ENCODE results near the gene CFAP100.

CFAP100 gene

DNA sequence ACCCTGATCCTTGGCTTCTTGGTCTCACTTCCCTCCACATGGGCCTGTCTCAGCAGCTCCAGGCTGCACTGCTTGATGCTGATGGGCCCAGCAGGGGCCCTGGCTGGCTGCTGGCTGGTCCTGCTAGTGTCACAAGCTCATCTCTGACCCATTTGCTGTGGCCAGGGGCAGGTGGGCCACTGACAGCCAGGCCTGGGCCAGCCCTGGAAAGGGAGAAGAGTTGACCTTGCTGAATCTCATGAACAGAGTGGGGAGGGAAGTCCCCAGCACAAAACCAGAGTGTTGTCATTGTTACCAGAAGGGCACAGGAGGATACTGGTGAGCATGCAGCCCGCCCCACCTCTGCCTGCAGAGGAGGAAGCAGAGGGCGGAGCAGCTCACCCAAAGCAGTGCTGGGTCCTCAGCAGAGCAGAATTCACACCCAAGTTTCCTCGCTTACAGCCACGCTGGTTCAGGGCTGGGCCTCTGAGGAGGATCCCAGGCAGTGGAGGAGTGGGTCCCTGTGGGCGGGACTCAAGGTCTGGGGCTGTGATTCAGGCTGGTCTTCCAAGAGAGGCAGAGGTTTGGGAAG is 29.9 kb upstream of the CFAP100 start:
- Histone ChIP-seq H3K36me3 (ENCODE audit: control insufficient read depth in 4 of 4, insufficient read depth in 4 of 4, low read length in 3 of 4) (no peaks in the 10 kb centered on the region), H3K27me3 (replicated peaks in 2 of 5; ENCODE audit: control insufficient read depth in 4 of 5, insufficient read depth in 5 of 5, low read length in 4 of 5) (peaks cover 0 to 30% (median 11%) of the 10 kb centered on the region in 5 experiments), H3K9me3 (ENCODE audit: control extremely low read depth in 1 of 5, control insufficient read depth in 4 of 5, insufficient read depth in 2 of 5, low read depth in 1 of 5, low read length in 4 of 5) (no peaks in the 10 kb centered on the region), H3K27ac (ENCODE audit: insufficient read depth in 1 of 2, low read depth in 1 of 2, low read length in 2 of 2, poor library complexity in 1 of 2, severe bottlenecking in 2 of 2) (no peak overlapping the region), H3K4me3 (ENCODE audit: control insufficient read depth in 1 of 7, extremely low read depth in 1 of 7, insufficient read depth in 4 of 7, low read depth in 2 of 7, low read length in 6 of 7) (no peak overlapping the region), H3K4me1 (ENCODE audit: control extremely low read depth in 1 of 4, control insufficient read depth in 4 of 4, insufficient read depth in 4 of 4, low read length in 3 of 4) (no peaks in the 10 kb centered on the region)
- WGBS (ENCODE audit: insufficient coverage) = 97% methylated on average over 5 of the region's 5 CpGs
- ChIA-PET CTCF (interaction anchor here (0.9 to 1.5 kb wide), 2 partner anchors 10 to 24 kb away, joined by 3 read pairs; no protein-coding TSS in a partner anchor), POLR2A (no interaction called here)
- no peak for DNase-seq

DNA sequence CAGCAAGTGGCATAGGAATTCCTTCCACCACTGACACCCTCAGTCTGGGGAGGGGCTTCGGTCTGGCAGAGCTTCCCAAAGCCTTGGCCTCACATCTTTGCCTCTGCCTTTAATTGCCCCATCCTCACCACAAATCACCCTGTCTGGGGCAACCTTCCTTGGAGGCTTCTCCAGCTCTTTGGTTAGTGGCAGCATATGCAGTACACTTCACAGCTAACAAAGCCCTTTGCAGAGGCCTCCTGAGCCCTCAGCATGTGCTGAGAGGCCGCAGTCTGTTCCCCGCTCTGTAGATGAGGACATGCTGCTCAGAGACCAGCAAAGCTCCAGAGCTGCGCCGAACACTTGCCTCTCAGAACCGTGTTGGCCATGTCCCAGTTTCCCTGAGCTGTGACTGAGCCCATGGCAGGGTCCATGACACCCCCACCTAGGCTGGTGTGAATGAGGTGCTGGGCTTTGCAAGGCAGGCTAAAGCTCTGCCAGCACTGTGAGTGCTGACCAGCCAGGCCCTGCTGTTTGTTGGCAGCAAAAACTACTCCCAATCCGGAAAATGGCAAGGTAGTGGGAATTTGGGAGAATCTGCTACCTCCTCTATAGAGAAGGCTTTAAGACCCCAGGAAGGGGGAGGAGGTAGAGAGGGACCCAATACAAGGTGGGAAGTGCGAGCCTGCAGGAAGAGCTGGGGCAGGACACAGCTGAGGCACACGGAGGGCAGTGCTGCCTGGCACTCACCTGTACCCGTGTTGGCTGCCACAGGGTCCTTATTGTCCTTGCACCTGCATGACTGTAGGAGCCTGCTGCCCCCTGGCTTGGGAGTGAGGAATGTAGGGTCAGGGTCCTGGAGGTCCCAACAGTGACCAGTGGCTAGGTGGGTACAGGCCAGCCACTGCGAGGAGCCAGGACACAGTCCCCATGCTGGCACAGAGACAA is 29.1 kb upstream of the CFAP100 start:
- H3K4me3 ChIP-seq (ENCODE audit: control insufficient read depth in 1 of 7, extremely low read depth in 1 of 7, insufficient read depth in 4 of 7, low read depth in 2 of 7, low read length in 6 of 7) = no peak overlapping the region
- POLR2A ChIA-PET = no interaction called here
- H3K27me3 ChIP-seq (replicated peaks in 2 of 5; ENCODE audit: control insufficient read depth in 4 of 5, insufficient read depth in 5 of 5, low read length in 4 of 5) = peaks cover 0 to 22% (median 8%) of the 10 kb centered on the region in 5 experiments
- CTCF ChIA-PET = interaction anchor here (0.9 to 1.5 kb wide), 2 partner anchors 11 to 23 kb away, joined by 3 read pairs; no protein-coding TSS in a partner anchor
- no peaks in the 10 kb centered on the region for H3K36me3 ChIP-seq (ENCODE audit: control insufficient read depth in 4 of 4, insufficient read depth in 4 of 4, low read length in 3 of 4)
- no peak for DNase-seq
- H3K4me1 ChIP-seq (ENCODE audit: control extremely low read depth in 1 of 4, control insufficient read depth in 4 of 4, insufficient read depth in 4 of 4, low read length in 3 of 4) = no peaks in the 10 kb centered on the region
- H3K27ac ChIP-seq (ENCODE audit: insufficient read depth in 1 of 2, low read depth in 1 of 2, low read length in 2 of 2, poor library complexity in 1 of 2, severe bottlenecking in 2 of 2) = no peak overlapping the region
- no peaks in the 10 kb centered on the region for H3K9me3 ChIP-seq (ENCODE audit: control extremely low read depth in 1 of 5, control insufficient read depth in 4 of 5, insufficient read depth in 2 of 5, low read depth in 1 of 5, low read length in 4 of 5)
- 97% methylated on average over 11 of the region's 11 CpGs for WGBS (ENCODE audit: insufficient coverage)

DNA sequence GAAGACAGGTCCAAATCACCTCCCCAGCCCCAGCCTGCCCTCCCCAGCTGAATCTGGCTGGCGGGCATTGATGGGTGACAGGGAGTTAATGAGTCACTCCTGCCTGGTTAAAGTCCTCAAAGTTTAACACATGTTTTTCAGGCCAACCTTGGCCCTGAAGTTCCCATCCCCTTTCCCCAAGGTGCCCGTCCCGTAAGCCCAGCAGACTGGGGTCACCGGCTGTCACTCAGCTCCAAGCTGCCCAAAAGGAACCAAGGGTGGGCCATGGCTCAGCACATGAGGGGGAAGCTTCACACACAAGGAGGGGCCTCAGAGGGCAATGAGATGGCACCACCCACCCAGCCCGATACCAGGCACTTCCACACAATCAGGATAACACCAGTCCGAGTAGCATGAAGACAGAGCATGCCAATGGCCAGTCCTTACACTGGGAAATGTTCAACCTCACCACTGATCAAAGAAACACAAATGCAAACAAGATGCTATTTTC is 27.3 kb upstream of the CFAP100 start:
- WGBS (ENCODE audit: insufficient coverage) = 100% methylated on average over 2 of the region's 6 CpGs
- POLR2A ChIA-PET = interaction anchor here (0.5 kb wide), 1 partner anchor 138 kb away, joined by 3 read pairs; no protein-coding TSS in a partner anchor
- Histone ChIP-seq H3K27me3 (replicated peaks in 2 of 5; ENCODE audit: control insufficient read depth in 4 of 5, insufficient read depth in 5 of 5, low read length in 4 of 5) (peaks cover 0 to 9% (median 5%) of the 10 kb centered on the region in 5 experiments), H3K4me1 (ENCODE audit: control extremely low read depth in 1 of 4, control insufficient read depth in 4 of 4, insufficient read depth in 4 of 4, low read length in 3 of 4) (no peaks in the 10 kb centered on the region), H3K9me3 (ENCODE audit: control extremely low read depth in 1 of 5, control insufficient read depth in 4 of 5, insufficient read depth in 2 of 5, low read depth in 1 of 5, low read length in 4 of 5) (no peaks in the 10 kb centered on the region), H3K36me3 (ENCODE audit: control insufficient read depth in 4 of 4, insufficient read depth in 4 of 4, low read length in 3 of 4) (no peaks in the 10 kb centered on the region), H3K4me3 (ENCODE audit: control insufficient read depth in 1 of 7, extremely low read depth in 1 of 7, insufficient read depth in 4 of 7, low read depth in 2 of 7, low read length in 6 of 7) (no peak overlapping the region), H3K27ac (ENCODE audit: insufficient read depth in 1 of 2, low read depth in 1 of 2, low read length in 2 of 2, poor library complexity in 1 of 2, severe bottlenecking in 2 of 2) (no peak overlapping the region)
- no peak for DNase-seq
- CTCF ChIA-PET = no interaction called here

DNA sequence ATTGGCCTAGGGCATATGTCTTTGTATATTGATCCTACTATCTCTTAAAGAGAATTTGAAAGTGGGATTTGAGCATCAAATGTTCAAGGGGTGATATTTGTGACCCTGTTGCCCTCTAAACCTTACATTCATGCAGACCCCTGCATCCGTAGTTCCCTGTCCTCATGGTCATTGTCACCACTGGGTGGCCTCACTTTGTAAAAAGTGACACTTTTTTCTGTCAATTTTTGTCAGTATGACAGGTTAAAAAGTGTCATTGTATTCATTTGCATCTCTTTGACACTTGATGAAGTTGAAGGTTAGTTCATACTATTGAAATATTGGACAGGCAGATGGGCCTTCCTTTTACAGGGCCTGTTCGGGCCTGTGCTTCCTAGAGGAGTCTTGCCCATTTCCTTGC is 25.2 kb upstream of the CFAP100 start:
- DNase-seq = no peak
- POLR2A ChIA-PET = no interaction called here
- Histone ChIP-seq H3K9me3 (ENCODE audit: control extremely low read depth in 1 of 5, control insufficient read depth in 4 of 5, insufficient read depth in 2 of 5, low read depth in 1 of 5, low read length in 4 of 5) (no peaks in the 10 kb centered on the region), H3K27me3 (replicated peaks in 2 of 5; ENCODE audit: control insufficient read depth in 4 of 5, insufficient read depth in 5 of 5, low read length in 4 of 5) (peaks cover 0 to 3% (median 0%) of the 10 kb centered on the region in 5 experiments), H3K4me3 (ENCODE audit: control insufficient read depth in 1 of 7, extremely low read depth in 1 of 7, insufficient read depth in 4 of 7, low read depth in 2 of 7, low read length in 6 of 7) (no peak overlapping the region), H3K4me1 (ENCODE audit: control extremely low read depth in 1 of 4, control insufficient read depth in 4 of 4, insufficient read depth in 4 of 4, low read length in 3 of 4) (no peaks in the 10 kb centered on the region), H3K27ac (ENCODE audit: insufficient read depth in 1 of 2, low read depth in 1 of 2, low read length in 2 of 2, poor library complexity in 1 of 2, severe bottlenecking in 2 of 2) (no peak overlapping the region), H3K36me3 (ENCODE audit: control insufficient read depth in 4 of 4, insufficient read depth in 4 of 4, low read length in 3 of 4) (no peaks in the 10 kb centered on the region)
- CTCF ChIA-PET = no interaction called here
- 100% methylated on average over 2 of the region's 2 CpGs for WGBS (ENCODE audit: insufficient coverage)

DNA sequence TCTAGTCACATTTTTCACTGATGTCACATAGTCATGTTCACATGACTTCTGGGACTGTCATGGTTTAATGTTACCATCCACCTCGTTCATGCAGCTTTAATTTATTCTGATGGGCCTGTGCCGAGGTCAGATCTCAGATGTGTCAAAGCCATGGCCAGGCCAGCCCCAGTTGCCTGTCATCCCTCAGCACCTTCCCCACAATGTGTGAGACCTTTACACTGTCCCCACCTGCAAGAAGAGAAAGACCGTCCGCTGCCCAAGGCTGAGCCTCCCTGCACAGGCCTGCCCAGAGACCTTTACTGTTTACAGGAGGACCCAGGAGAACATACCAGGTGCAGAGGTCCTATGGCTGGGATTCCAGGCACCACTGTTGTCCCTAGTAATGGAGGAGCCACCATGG is 24.7 kb upstream of the CFAP100 start:
- no peaks in the 10 kb centered on the region for H3K36me3 ChIP-seq (ENCODE audit: control insufficient read depth in 4 of 4, insufficient read depth in 4 of 4, low read length in 3 of 4)
- H3K4me1 ChIP-seq (ENCODE audit: control extremely low read depth in 1 of 4, control insufficient read depth in 4 of 4, insufficient read depth in 4 of 4, low read length in 3 of 4) = no peaks in the 10 kb centered on the region
- H3K4me3 ChIP-seq (ENCODE audit: control insufficient read depth in 1 of 7, extremely low read depth in 1 of 7, insufficient read depth in 4 of 7, low read depth in 2 of 7, low read length in 6 of 7) = no peak overlapping the region
- peaks cover 0 to 3% (median 0%) of the 10 kb centered on the region in 5 experiments for H3K27me3 ChIP-seq (replicated peaks in 2 of 5; ENCODE audit: control insufficient read depth in 4 of 5, insufficient read depth in 5 of 5, low read length in 4 of 5)
- H3K27ac ChIP-seq (ENCODE audit: insufficient read depth in 1 of 2, low read depth in 1 of 2, low read length in 2 of 2, poor library complexity in 1 of 2, severe bottlenecking in 2 of 2) = no peak overlapping the region
- CTCF ChIA-PET = no interaction called here
- H3K9me3 ChIP-seq (ENCODE audit: control extremely low read depth in 1 of 5, control insufficient read depth in 4 of 5, insufficient read depth in 2 of 5, low read depth in 1 of 5, low read length in 4 of 5) = no peaks in the 10 kb centered on the region
- 76% methylated on average over 4 of the region's 4 CpGs for whole genome bisulfite sequencing (ENCODE audit: insufficient coverage)
- DNase-seq = no peak
- POLR2A ChIA-PET = no interaction called here

DNA sequence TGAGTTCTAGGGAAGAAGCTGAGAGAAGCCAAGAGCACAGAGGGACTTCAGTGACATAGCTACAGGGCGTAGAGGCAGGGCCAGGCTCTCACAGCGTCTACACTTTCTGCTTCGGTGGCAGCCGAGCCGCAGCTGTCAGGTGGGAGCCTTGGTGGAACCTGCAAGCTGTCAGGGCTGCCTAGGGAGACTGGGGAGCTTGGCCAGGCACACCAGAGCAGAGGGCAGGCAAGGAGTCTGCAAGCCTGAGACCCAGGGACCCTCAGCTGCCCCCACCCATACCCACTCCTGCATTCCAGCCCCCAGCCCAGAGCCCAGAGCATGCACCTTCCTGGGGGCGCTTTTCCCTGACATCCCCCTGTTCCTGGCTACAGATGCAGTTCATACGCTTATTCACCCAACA is 24.1 kb upstream of the CFAP100 start:
- peaks cover 0 to 3% (median 0%) of the 10 kb centered on the region in 5 experiments for H3K27me3 ChIP-seq (replicated peaks in 2 of 5; ENCODE audit: control insufficient read depth in 4 of 5, insufficient read depth in 5 of 5, low read length in 4 of 5)
- H3K4me3 ChIP-seq (ENCODE audit: control insufficient read depth in 1 of 7, extremely low read depth in 1 of 7, insufficient read depth in 4 of 7, low read depth in 2 of 7, low read length in 6 of 7) = no peak overlapping the region
- WGBS (ENCODE audit: insufficient coverage) = 96% methylated on average over 6 of the region's 7 CpGs
- ChIA-PET CTCF (interaction anchor here (0.6 kb wide), 1 partner anchor 40 kb away, joined by 5 read pairs; no protein-coding TSS in a partner anchor), POLR2A (no interaction called here)
- DNase-seq = no peak
- H3K4me1 ChIP-seq (ENCODE audit: control extremely low read depth in 1 of 4, control insufficient read depth in 4 of 4, insufficient read depth in 4 of 4, low read length in 3 of 4) = no peaks in the 10 kb centered on the region
- no peaks in the 10 kb centered on the region for H3K36me3 ChIP-seq (ENCODE audit: control insufficient read depth in 4 of 4, insufficient read depth in 4 of 4, low read length in 3 of 4)
- H3K27ac ChIP-seq (ENCODE audit: insufficient read depth in 1 of 2, low read depth in 1 of 2, low read length in 2 of 2, poor library complexity in 1 of 2, severe bottlenecking in 2 of 2) = no peak overlapping the region
- H3K9me3 ChIP-seq (ENCODE audit: control extremely low read depth in 1 of 5, control insufficient read depth in 4 of 5, insufficient read depth in 2 of 5, low read depth in 1 of 5, low read length in 4 of 5) = no peaks in the 10 kb centered on the region

Data from common myeloid progenitor, CD34-positive (primary cell).